ENCODE data around the gene EN2.

Gene EN2

GRCh38 chr7:155509359-155509724 is 51.4 kb downstream of the EN2 start:
- DNase-seq (ENCODE audit: low read depth): no peak

- DNase-seq (ENCODE audit: low read depth): no peak
Observed at GRCh38 chr7:155509725-155510551, 52.0 kb downstream of the EN2 start.

GRCh38 chr7:155510975-155511701 is 53.2 kb downstream of the EN2 start:
- no peak for DNase-seq (ENCODE audit: low read depth)

GRCh38 chr7:155511702-155511996 is 53.7 kb downstream of the EN2 start:
- DNase-seq (ENCODE audit: low read depth): no peak

GRCh38 chr7:155512246-155512887 is 54.4 kb downstream of the EN2 start:
- no peak for DNase-seq (ENCODE audit: low read depth)

GRCh38 chr7:155513543-155514285 is 55.8 kb downstream of the EN2 start:
- DNase-seq (ENCODE audit: low read depth): no peak

- DNase-seq (ENCODE audit: low read depth): no peak
Observed at GRCh38 chr7:155514296-155514695, 56.4 kb downstream of the EN2 start.

Measured in amniotic epithelial cell (primary cell).